HG03442 (cell line): Measurements from ENCODE around the gene S100A1.

Experiments used
- ATAC-seq: cut with Tn5 transposase; IDR thresholded peaks from one replicate; pipeline ENCODE4 v1.9.1; 2021; ENCODE audit warnings: mild to moderate bottlenecking, moderate library complexity; ENCODE audit not compliant: unreplicated experiment

S100A1 gene

GRCh38 chr1:153610334-153610733 is 17.9 kb upstream of the S100A1 start:
- ATAC-seq = no peak

DNA sequence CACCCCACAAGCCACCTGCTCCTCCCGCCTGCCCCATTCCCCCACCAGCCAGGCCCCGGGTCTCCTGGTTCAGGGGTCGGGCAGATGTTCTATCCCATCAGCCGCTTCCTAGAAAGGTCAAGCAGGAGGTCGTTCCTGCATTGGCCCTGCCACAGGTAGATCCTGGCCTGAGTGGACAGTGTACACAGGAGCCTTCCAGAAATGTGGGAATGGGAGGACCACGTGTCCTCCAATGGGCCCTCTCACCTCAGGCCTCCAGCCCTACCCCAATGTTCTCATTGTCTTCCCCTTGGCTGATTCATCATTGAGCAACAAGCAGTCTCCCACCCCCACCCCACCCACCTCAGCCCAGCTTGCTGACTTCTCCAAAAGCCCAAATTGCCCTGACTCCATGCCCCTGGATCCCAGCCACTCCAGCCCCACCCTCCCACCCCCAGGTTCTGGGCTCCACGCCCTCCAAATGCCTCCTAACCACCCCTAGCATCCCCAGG is 17.4 kb upstream of the S100A1 start:
- ATAC-seq = no peak

DNA sequence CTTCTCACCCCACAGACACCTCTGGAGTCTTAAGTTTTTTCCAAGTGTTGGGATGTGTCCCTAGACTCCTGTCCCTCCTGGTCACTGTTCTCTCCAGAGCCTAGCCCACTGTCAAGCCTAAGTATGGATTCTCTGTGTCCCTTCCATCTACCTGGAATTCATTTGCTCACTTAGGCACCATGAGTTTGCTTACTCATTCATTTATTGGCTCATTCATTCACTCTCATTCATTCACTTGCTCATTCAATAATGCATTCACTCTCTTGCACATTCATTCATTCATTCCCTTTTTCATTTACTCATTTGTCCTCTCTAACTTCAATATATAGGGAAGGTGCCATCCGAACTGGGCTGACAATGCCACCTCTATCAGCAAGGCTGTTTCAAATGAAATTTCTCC is 16.9 kb upstream of the S100A1 start:
- ATAC-seq = no peak

DNA sequence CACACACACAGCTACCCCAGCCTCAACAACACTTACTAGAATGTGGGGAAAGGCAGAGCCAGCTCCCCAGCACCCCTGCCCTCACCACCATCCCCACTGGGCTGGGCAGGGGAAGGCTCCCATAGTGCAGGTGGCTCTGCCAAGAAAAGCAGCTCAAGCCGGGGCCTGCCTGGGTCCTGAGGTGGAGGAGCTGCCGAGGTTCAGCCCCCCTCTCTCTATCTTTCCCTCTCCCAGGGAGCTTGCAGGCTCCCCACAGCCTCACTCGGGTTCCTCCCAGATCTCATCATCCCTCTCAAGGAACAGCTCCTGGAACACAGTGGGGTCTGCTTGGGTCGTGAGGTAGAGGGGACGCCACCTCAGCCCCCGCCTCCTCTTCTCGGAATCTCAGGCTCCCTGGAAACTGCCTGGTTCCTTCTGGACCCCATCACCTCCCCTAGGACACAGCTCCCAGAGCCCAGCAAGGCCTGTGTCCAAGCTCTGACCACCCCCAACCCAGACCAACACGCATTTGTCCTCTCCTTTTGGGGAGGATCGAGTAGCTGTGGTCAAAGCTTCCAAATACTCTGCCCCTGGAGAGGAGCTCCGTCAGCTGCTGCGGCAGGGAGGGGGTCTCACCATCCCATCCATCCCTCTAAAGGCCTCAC is 16.0 kb upstream of the S100A1 start:
- no peak for ATAC-seq

DNA sequence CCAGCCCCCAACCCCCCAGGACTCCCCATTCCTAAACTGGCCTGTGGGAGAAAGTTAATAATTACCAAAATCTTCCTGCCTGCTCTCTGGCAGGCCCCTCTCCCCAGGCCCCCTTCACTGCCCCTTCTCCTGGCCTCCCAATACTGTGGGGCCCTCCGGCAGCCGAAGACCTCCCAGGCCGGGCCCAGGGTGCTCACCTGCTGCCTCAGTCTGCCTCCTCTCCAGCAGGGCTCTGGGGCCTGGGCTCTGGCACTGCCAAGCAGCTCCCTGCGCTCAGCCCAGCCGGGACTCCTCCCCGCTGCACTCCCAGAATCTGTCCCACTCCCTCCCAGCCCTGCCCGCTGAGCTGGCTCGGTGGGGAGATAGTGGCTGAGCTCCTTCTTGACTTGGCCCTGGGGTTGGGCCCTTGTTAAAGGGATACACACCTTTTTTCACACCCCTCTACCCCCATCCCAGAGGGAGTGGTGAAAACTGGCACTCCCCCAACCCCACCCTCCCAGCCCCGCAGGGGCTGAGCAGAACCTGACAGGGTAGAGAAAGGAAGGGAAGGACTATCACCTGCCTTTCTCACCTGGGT is 15.4 kb upstream of the S100A1 start, which contains the start of gene S100A16:
S100A16 (minus strand) TSS at position 383 of the 577 bp plus-strand sequence. CDS start 4,986 bp downstream, outside the sequence.
- ATAC-seq = no peak

GRCh38 chr1:153613406-153613805 is 14.8 kb upstream of the S100A1 start:
- no peak for ATAC-seq

- ATAC-seq = no peak
These were observed 13.9 kb upstream of the S100A1 start for GRCh38 chr1:153614189-153614900.

DNA sequence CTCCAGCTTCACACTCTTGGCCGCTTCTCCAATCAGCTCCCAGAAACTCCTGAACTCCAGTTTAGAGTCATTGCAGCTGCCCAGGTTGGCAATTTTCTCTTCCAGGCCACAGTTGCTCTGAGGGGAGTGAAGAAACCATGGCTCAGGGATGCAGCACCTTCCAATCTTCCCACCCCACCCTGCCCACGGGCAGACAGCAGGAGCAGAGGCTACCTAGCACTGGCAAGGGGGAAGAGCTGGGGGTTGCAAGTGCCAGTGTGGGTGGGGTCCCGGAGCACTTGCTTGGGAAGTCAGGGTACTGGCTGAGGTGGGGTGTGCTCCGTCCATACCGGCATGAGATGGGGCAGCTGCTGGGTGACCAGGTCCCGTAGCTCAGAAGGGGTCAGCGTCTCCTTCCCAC is 13.3 kb upstream of the S100A1 start:
- ATAC-seq = no peak

DNA sequence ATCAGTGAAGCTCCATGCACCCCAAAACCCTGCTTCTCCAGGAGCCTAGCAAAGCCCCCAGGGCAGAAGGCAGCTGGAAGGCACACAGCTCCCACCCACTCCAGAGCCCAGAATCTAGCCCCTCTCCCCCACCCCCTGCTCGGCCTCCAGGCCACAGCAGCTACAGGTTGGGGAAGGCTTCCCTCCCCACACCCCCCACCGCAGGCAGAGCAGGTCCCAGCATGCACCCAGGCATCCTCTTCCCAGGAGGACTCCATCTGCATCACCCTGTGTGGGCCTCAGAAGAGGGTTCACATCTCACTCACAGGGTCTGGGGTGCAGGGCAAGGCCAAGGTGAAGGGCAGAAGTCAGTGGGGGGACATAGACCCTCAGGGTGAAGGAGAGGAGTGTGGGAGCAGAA is 12.8 kb upstream of the S100A1 start:
- no peak for ATAC-seq

DNA sequence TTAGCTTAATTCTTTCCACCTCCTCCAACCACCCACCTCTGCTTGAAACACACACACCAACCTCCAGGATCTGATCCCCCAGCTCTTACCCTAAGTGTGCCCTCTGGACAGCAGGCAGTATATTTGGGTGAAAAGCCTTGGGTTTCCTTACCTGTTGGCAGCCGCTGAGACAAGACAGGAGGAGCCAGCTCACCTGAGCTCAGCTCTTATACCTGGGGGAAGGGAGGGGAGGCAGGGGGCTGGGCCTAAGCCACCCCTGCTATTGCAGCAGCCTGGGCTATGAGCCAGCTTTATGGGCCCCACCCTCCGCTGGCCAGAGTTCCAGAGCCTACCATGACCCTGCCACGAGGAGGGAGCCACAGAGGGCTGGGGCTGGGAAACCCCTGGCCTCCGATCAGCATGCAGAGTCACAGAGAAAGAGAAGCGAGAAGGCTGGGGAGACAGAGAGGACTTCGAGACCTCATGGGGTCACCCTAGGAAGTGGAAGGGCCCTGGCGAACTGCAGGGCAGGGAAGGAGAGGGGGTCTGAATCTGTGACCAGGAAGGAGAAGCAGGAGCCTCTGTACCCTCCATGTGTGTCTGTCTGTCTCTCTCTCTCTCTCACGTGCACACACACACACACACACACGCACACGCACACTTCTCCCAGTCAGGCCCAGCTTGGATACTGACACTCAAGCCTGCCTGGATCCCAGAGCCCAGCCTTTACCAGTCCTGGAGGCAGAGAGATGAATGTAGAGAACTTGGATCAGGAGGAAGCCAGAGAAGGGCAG is 11.9 kb upstream of the S100A1 start, which contains the start of gene S100A14:
S100A14 (minus strand) TSS at position 182 of the 773 bp plus-strand sequence. CDS start 467 bp downstream, outside the sequence.
- no peak for ATAC-seq

DNA sequence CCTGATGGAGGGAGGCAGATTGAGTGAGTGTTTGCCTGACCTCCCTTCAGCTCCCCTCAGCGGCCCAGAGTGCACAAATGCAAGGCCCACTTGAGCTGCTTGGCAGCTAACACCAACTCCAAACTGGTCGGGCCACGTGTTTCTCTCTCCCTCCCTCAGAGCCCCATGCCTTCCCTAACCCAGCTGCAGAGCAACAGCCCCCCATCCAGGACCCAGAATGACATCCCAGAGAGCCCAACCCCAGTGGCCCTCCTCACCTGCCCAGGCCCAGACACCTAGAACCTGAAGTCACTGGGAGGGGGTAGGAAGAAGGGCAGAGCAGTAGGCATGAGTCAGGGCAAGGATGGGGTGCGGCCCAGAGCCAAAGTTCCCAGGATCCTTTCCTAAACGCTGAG is 11.3 kb upstream of the S100A1 start:
- no peak for ATAC-seq

DNA sequence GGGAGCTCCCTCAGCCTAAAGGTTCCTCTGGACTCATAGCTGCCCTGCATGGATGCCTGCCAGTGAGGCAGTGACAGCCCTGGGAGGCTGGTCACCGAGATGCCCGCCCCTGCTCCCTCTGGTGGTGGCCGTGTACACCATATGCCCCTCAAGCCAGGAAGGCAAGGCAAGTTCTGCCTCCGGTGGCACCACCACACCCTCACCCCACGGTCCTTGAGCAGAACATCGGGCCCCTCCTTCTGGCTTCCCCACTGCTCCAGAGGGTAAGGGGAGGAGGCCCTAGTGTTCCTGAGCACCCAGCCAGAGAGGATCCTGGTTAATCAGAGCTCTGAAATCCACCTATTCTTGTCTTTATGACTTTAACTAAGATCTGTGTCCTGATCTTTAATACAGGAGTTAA is 10.6 kb upstream of the S100A1 start:
- ATAC-seq = no peak

GRCh38 chr1:153619171-153619570 is 9.1 kb upstream of the S100A1 start:
- no peak for ATAC-seq

GRCh38 chr1:153623101-153623500 is 5.1 kb upstream of the S100A1 start:
- no peak for ATAC-seq

- no peak for ATAC-seq
These were observed 3.1 kb upstream of the S100A1 start for GRCh38 chr1:153624965-153625611.

- ATAC-seq = no peak
These were observed 1.7 kb upstream of the S100A1 start for GRCh38 chr1:153626477-153626903.

DNA sequence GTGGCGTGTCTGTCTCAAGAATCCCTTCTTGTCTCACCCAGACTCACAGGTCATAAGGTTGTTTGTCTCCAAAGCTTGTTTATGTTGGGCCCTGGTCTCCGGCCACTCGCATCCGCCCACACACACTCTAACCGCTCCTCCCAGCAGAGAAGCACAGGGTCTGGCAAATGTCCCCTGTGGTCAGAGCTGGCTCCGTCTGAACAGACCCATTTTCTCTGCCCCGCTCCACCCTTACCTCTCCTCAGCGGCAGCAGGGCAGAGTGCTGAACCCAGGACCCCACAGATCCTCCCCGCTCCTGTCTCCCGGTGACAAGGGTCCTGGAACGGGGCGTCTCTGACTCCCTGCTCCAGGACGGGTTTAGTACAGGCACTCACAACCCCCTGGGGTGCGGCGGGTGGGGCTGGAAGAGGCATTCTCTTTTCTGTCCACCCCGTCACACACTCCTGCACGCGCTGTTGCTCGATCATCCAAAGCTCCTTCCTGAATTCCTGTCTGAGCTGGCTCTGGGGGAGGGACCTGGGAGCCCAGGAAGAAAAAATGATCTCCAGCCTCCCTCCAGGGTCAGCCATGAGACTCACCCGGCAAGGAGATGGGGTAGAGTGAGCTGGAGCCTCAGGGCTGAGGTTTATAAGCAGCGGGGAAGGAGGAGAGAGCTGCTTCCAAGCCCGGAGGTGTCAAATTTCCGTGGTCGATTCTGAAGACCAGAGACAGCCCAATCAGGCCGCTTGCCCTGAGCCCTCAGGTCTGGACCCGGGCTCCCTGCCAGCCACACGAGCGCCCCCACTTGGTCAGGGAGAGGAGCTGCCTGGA is 1.1 kb upstream of the S100A1 start, which contains the start of gene S100A13:
S100A13 (minus strand) TSS at position 602 of the 811 bp plus-strand sequence. CDS start 1,033 bp downstream, outside the sequence.
- ATAC-seq = no peak

DNA sequence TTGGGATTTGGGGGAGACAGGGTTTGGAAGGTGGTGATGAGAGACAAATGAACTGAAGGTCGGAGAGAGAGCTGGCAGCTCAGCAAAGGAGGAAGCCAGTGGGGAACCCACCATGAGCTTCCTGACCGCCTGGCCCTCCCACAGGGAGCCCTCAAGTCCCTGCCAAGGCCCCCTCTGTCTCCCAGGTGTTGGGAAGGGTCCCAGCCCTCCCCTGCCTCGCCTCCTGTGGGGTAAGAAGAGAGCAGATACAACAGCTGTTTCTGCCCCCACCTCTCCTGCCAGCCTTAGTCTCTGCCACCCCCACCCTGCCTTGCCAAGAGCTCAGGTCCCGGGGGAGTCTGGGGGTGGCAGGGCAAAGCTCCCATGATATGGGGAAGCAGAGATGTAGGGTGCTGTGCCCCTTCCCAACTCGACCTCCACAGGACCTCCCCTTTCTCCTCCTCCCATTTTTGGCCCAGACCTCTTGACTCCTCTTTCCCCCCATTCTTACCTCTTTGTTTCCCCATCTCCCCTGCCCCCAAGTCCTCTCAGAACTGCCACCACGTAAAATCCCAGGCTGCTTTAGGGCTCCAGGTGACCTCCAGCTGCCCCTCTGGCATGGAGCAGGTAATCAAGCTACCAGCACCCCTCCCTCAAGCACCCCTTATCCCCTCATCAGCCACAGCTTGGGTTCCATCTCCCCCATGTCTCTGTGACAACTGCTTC is 556 bp downstream of the S100A1 start:
- ATAC-seq = no peak

DNA sequence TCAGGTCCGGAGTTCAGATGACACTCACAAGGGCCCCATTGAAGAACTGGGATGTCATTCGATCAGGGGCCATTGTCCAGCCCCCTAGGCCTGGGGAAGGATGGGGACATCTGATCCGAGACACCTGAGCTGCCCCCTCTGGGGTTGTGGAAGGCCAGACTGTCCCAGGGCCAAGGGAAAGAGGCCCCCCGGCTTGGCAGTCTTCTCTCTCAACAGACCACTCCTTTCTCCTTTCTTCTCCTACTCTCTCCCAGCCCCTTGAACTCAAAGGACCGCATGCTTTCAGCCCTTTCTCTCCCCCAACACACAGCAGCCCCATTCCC is 1.1 kb downstream of the S100A1 start:
- no peak for ATAC-seq
